ENCODE data around the gene CCDC146.

DNA sequence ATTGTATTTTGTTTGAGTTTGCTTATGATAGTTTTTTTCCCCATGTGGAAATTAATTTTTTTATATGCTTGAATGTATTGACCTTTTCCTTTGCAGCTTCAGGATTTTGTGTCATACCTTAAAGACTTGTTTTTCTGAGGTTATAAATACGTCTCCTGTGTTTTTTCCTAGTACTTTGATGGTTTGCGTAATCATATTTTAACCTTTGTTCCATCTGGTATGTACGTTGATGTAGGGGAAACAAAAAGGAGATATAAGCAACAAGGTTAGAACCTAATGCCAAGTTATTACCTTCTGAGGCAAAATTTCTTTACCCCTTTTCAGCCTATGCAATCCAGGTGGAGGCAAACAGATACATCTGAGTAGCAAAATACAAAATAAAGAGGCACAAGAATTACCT lies 59.3 kb downstream of the CCDC146 start:
- TF ChIP-seq CTCF (IDR thresholded peaks at IDR 0.05; ENCODE audit: poor library complexity) (no peak), EZH2 (IDR thresholded peaks at IDR 0.05; ENCODE audit: borderline replicate concordance) (no peak)
